Prostate gland (tissue), 2 donors: ENCODE measurements around the gene CS. TPM values are rescaled to one million over a fixed set of nuclear protein-coding genes. Genes with fewer than 3 reads are reported as not detected.
A peak's percentile ranks its signal among the peaks of the same experiment; 100 is the strongest.
"Not testable (repeated sequence)": the region's sequence is repeated elsewhere in the genome, so short reads cannot be mapped to it uniquely, and the experiment has no call there.

Experiments used
- DNase-seq: peaks from one replicate; pipeline ENCODE4 v3.0.0-alpha.2; 2019; ENCODE audit warnings: low spot score
- H3K27ac ChIP-seq, 2 donors: fragments of 200-600 bp; sonication (generic); 2 replicates each; pipeline ENCODE4 v1.5.1; 2017 to 2019
- H3K27me3 ChIP-seq: fragments of 200-600 bp; sonication (generic); replicated peaks from 2 replicates; pipeline ENCODE4 v1.5.1; 2019; ENCODE audit not compliant: insufficient read depth
- H3K36me3 ChIP-seq, 2 donors: fragments of 200-600 bp; sonication (generic); 1 replicate in 1 of 2; 2 replicates in 1 of 2; pipeline versions ENCODE4 v1.5.1 to v1.8.1; 2017 to 2019
- H3K4me1 ChIP-seq: fragments of 200-600 bp; sonication (generic); replicated peaks from 2 replicates; pipeline ENCODE4 v1.5.1; 2019
- H3K4me3 ChIP-seq, 2 donors: fragments of 200-600 bp; sonication (generic); 2 replicates each; pipeline ENCODE4 v1.5.1; 2017 to 2019
- H3K9me3 ChIP-seq: fragments of 200-600 bp; sonication (generic); 2 replicates; pipeline ENCODE4 v1.5.1; 2017
- POLR2A ChIP-seq: fragments of 450-650 bp; IDR thresholded peaks from one replicate; pipeline ENCODE4 v1.6.1; 2016; ENCODE audit warnings: antibody characterized with exemption, mild to moderate bottlenecking
- POLR2AphosphoS5 ChIP-seq: sonication (generic); formaldehyde crosslinking; IDR thresholded peaks from one replicate; pipeline ENCODE4 v1.6.1; 2017; ENCODE audit warnings: antibody characterized with exemption
- WGBS: methylation state at CpG from one replicate; pipeline ENCODE4 v1.1.5; 2018; 5-methylcytosine and 5-hydroxymethylcytosine counted together
- intact Hi-C: fragments of 100-400 bp; cut with DNase I; formaldehyde crosslinking; loops from one replicate; pipeline ENCODE4 v1.14.2; 2022
- total RNA-seq, 2 donors: library from RNA; depleted of rRNA; stranded (reverse); fragments of >200 nt; gene quantifications; one replicate each; pipeline ENCODE4 v1.1.0, GENCODE V29; 2016
- TF ChIP-seq, protein P1 (sequence below), 4 experiments: fragments of 200-600 bp in 2 of 4; fragments of 450-650 bp in 2 of 4; sonication (generic) in 2 of 4; IDR thresholded peaks; 1 replicate in 3 of 4; 2 replicates in 1 of 4; pipeline ENCODE4 v1.5.1; 2016 to 2019; ENCODE audit warnings: antibody characterized with exemption in 4 of 4, mild to moderate bottlenecking in 2 of 4, moderate library complexity in 2 of 4

The CS gene
- total RNA-seq, 2 donors from 2014 or later = 106 to 110 TPM

DNA sequence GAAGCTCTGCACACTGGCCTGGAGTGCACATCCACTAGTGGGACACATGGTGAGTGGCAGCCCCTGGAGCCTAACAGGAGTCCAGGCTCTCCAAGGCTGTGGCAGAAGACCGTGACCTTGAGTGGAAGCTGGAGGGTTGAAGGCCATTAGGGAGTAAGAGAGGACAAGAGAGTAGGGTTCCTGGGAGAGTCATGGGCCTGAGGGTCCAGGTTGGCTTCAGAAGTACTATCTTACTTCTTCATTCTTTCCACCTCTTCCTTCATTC is 39.0 kb upstream of the CS start:
- Histone ChIP-seq H3K36me3 (peaks cover 5 to 8% of the 10 kb centered on the region in 2 donors), H3K27me3 (no peaks in the 10 kb centered on the region), H3K9me3 (no peaks in the 10 kb centered on the region), H3K4me3 (no peak overlapping the region), H3K27ac (no peak overlapping the region), H3K4me1 (no peaks in the 10 kb centered on the region)
- TF ChIP-seq POLR2AphosphoS5 (no peak), POLR2A (no peak)
- TF ChIP-seq, protein P1, sequence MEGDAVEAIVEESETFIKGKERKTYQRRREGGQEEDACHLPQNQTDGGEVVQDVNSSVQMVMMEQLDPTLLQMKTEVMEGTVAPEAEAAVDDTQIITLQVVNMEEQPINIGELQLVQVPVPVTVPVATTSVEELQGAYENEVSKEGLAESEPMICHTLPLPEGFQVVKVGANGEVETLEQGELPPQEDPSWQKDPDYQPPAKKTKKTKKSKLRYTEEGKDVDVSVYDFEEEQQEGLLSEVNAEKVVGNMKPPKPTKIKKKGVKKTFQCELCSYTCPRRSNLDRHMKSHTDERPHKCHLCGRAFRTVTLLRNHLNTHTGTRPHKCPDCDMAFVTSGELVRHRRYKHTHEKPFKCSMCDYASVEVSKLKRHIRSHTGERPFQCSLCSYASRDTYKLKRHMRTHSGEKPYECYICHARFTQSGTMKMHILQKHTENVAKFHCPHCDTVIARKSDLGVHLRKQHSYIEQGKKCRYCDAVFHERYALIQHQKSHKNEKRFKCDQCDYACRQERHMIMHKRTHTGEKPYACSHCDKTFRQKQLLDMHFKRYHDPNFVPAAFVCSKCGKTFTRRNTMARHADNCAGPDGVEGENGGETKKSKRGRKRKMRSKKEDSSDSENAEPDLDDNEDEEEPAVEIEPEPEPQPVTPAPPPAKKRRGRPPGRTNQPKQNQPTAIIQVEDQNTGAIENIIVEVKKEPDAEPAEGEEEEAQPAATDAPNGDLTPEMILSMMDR (IDR thresholded peaks at IDR 0.05) = no peak
- intact Hi-C loops = no loop called here
- DNase-seq = no peak
- 91% methylated on average over 1 of the region's 1 CpG for WGBS

DNA sequence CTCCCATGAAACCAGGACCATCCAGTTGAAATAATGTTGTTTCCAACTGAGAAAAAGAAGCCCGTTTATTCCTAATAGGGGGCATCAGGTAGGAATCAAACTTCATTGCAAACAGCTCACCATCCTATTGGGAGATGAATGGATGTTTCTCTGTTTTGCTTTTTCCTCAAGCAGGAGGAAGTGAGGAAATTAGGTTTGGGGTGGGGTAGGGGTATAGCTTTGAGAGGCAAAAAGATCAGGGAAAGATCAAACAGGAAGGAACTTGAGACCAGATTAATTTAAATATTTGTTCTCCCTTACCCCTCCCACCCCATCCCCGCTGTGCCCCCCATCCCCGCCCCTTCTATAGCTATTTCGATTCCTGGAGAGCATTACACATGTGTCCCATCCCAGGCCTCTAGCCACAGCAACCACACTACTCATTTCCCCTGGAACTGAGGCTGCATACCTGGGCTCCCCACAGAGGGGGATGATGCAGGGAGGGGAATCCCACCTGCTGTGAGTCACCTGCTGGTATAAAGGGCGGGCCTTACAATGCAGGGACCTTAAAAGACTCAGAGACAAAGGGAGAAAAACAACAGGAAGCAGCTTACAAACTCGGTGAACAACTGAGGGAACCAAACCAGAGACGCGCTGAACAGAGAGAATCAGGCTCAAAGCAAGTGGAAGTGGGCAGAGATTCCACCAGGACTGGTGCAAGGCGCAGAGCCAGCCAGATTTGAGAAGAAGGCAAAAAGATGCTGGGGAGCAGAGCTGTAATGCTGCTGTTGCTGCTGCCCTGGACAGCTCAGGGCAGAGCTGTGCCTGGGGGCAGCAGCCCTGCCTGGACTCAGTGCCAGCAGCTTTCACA is 38.4 kb upstream of the CS start, which contains the start of gene IL23A:
IL23A (plus strand) TSS at position 577 of the 850 bp plus-strand sequence; CDS start at position 738, 161 bp downstream.
- DNase-seq = no peak
- intact Hi-C loops = no loop called here
- 31% methylated on average over 9 of the region's 9 CpGs for WGBS
- H3K4me1 ChIP-seq = no peaks in the 10 kb centered on the region
- peaks cover 3 to 5% of the 10 kb centered on the region in 2 donors for H3K36me3 ChIP-seq
- H3K27ac ChIP-seq = no peak within 1 kb of the TSS
- TF ChIP-seq POLR2AphosphoS5 (no peak), POLR2A (peak; percentile 12)
- TF ChIP-seq, protein P1 (IDR thresholded peaks at IDR 0.05) = no peak
- H3K9me3 ChIP-seq = no peaks in the 10 kb centered on the region
- H3K4me3 ChIP-seq = no peak within 1 kb of the TSS
- H3K27me3 ChIP-seq = no peaks in the 10 kb centered on the region

DNA sequence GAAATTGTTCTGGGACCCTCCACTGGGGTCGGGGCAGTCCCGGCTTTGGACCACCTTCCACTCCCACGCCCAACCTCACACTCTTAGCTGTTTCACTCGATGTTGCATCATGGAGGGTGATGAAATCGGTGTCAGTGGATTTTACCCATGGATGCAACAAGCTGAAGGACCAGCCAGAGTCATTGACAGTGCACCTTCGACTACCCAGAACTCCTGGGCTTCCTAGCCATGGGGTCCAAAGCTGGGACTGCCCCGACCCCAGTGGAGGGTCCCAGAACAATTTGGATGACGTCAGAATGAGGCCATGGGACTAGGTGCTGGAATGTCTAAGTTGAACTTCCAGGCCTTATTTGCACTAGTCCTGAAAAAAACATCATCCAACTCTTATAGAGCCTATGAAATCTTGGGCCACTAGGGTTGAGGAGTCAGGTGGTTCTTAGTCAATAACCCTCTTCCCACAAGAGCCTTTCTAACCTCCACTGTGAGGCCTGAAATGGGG is 37.7 kb upstream of the CS start:
- WGBS = 86% methylated on average over 8 of the region's 8 CpGs
- Histone ChIP-seq H3K4me3 (no peak overlapping the region), H3K36me3 (peaks cover 0 to 1% of the 10 kb centered on the region in 2 donors), H3K9me3 (no peaks in the 10 kb centered on the region), H3K27ac (no peak overlapping the region), H3K27me3 (no peaks in the 10 kb centered on the region), H3K4me1 (no peaks in the 10 kb centered on the region)
- intact Hi-C loops = no loop called here
- TF ChIP-seq POLR2A (no peak), POLR2AphosphoS5 (no peak)
- TF ChIP-seq, protein P1 (IDR thresholded peaks at IDR 0.05) = no peak
- no peak for DNase-seq

DNA sequence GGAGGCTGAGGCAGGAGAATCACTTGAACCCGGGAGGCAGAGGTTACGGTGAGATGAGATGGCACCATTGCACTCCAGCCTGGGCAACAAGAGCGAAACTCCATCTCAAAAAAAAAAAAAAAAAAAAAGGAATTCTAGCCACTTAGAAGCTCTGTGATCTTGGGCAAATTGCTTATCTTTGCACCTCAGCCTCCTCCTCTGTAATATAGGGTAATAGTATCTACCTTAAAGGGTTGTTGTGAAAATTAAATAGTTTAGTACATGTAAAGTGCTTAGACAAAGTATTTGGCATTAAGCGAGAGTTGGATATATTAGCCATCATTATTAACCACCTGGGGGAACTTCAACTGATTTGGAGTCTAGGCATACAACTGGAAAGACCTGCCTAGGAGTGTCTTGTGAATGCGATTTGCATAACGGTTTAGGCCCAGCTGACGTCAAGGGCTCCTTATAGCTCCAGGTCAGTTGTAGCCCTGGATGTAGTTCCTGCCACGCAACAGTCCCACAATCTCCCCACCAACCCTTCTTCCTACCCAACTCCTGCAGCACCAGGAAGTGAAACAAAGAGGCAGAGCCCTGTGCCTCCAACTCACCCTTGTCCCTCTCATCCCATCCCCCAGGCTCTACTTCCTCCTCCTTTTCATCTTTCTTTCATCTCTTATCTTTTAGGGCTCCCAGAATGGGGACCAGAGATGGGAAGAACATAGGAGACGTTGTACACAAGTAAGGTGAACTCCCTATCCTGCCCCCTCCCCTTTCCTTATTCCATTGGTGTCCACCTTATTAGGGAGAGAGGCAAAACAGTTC is 36.4 kb upstream of the CS start:
- 76% methylated on average over 9 of the region's 9 CpGs for WGBS
- Histone ChIP-seq H3K9me3 (no peaks in the 10 kb centered on the region), H3K4me3 (no peak overlapping the region), H3K4me1 (no peaks in the 10 kb centered on the region), H3K27ac (no peak overlapping the region), H3K27me3 (no peaks in the 10 kb centered on the region), H3K36me3 (no peaks in the 10 kb centered on the region)
- DNase-seq = no peak
- TF ChIP-seq POLR2A = no peak
- TF ChIP-seq, protein P1 (IDR thresholded peaks at IDR 0.05) = no peak
- no peak for TF ChIP-seq POLR2AphosphoS5
- intact Hi-C loops = no loop called here

DNA sequence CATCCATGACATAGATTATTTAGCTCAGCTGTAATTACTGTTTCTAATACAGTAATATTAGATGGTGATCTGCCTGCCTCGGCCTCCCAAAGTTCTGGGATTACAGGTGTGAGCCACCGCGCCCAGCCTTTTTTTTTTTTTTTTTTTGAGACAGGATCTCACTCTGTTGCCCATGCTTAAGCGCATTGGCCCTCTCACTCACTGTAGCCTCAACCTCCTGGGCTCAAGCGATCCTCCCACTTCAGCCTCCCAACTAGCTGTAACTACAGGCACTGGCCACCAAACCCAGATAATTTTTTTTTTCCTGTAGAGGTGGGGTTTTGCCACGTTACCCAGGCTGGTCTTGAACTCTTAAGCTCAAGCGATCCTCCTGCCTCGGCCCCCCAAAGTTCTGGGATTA is 35.4 kb upstream of the CS start:
- H3K4me1 ChIP-seq, H3K27ac ChIP-seq, DNase-seq, H3K4me3 ChIP-seq, intact Hi-C loops, H3K9me3 ChIP-seq, H3K27me3 ChIP-seq, H3K36me3 ChIP-seq: not testable (repeated sequence)
- WGBS = 96% methylated on average over 8 of the region's 8 CpGs
